GM06990 (cell line): Measurements from ENCODE around the gene SDK1.

Experiments used
- DNase-seq: peaks from one replicate; pipeline ENCODE4 v3.0.0-alpha.2; 2011; ENCODE audit not compliant: insufficient read length; ENCODE audit errors: extremely low read depth
- H3K27me3 ChIP-seq: replicated peaks from 2 replicates; pipeline ENCODE4 v1.6.0; 2011; ENCODE audit warnings: low read length; ENCODE audit not compliant: control insufficient read depth, insufficient read depth
- H3K36me3 ChIP-seq: 2 replicates; pipeline ENCODE4 v1.5.1; 2011; ENCODE audit warnings: low read length; ENCODE audit not compliant: control insufficient read depth, insufficient read depth
- H3K4me3 ChIP-seq: replicated peaks from 2 replicates; pipeline ENCODE4 v1.5.1; 2011; ENCODE audit warnings: low read depth, mild to moderate bottlenecking, control low read depth, low read length
- CTCF ChIP-seq: IDR thresholded peaks from 2 replicates; pipeline ENCODE4 v1.5.1; 2011; ENCODE audit warnings: low read length, control low read depth, mild to moderate bottlenecking, inconsistent platforms; ENCODE audit not compliant: insufficient read depth, poor library complexity, severe bottlenecking

Gene SDK1

GRCh38 chr7:3915337-3915878 lies 614.4 kb downstream of the SDK1 start:
- DNase-seq, result no peak
- Histone ChIP-seq H3K4me3 (no peak overlapping the region), H3K36me3 (no peaks in the 10 kb centered on the region), H3K27me3 (no peaks in the 10 kb centered on the region)
- TF ChIP-seq CTCF, result no peak

GRCh38 chr7:3916146-3916545 lies 615.1 kb downstream of the SDK1 start:
- no peaks in the 10 kb centered on the region for H3K27me3 ChIP-seq
- H3K36me3 ChIP-seq, result no peaks in the 10 kb centered on the region
- no peak overlapping the region for H3K4me3 ChIP-seq
- no peak for TF ChIP-seq CTCF
- DNase-seq, result no peak

- Histone ChIP-seq H3K27me3 (no peaks in the 10 kb centered on the region), H3K36me3 (no peaks in the 10 kb centered on the region), H3K4me3 (no peak overlapping the region)
- TF ChIP-seq CTCF, result no peak
- no peak for DNase-seq
These were observed 616.4 kb downstream of the SDK1 start for GRCh38 chr7:3917436-3917835.

- Histone ChIP-seq H3K27me3 (no peaks in the 10 kb centered on the region), H3K36me3 (no peaks in the 10 kb centered on the region), H3K4me3 (no peak overlapping the region)
- no peak for DNase-seq
- no peak for TF ChIP-seq CTCF
These were observed 617.5 kb downstream of the SDK1 start for GRCh38 chr7:3918576-3918975.

GRCh38 chr7:3922175-3922635 lies 621.2 kb downstream of the SDK1 start:
- no peak for DNase-seq
- no peak for TF ChIP-seq CTCF
- H3K27me3 ChIP-seq, result no peaks in the 10 kb centered on the region
- no peak overlapping the region for H3K4me3 ChIP-seq
- H3K36me3 ChIP-seq, result no peaks in the 10 kb centered on the region
